GM12801 (cell line): ENCODE measurements around the gene DAD1.

Experiments
- TF ChIP-seq, protein P1 (sequence below): IDR thresholded peaks from one replicate; pipeline ENCODE4 v1.5.1; 2011; ENCODE audit warnings: control low read depth; ENCODE audit not compliant: insufficient read length; ENCODE audit errors: extremely low read depth

Gene DAD1

GRCh38 chr14:22534547-22534946, 54.5 kb downstream of the DAD1 start:
- TF ChIP-seq, protein P1, sequence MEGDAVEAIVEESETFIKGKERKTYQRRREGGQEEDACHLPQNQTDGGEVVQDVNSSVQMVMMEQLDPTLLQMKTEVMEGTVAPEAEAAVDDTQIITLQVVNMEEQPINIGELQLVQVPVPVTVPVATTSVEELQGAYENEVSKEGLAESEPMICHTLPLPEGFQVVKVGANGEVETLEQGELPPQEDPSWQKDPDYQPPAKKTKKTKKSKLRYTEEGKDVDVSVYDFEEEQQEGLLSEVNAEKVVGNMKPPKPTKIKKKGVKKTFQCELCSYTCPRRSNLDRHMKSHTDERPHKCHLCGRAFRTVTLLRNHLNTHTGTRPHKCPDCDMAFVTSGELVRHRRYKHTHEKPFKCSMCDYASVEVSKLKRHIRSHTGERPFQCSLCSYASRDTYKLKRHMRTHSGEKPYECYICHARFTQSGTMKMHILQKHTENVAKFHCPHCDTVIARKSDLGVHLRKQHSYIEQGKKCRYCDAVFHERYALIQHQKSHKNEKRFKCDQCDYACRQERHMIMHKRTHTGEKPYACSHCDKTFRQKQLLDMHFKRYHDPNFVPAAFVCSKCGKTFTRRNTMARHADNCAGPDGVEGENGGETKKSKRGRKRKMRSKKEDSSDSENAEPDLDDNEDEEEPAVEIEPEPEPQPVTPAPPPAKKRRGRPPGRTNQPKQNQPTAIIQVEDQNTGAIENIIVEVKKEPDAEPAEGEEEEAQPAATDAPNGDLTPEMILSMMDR, result no peak

- TF ChIP-seq, protein P1, result no peak
Measured at GRCh38 chr14:22533739-22534359, 55.2 kb downstream of the DAD1 start.

GRCh38 chr14:22533057-22533704, 55.8 kb downstream of the DAD1 start:
- TF ChIP-seq, protein P1, result no peak

- TF ChIP-seq, protein P1, result no peak
Measured at GRCh38 chr14:22532345-22533056, 56.5 kb downstream of the DAD1 start.

DNA sequence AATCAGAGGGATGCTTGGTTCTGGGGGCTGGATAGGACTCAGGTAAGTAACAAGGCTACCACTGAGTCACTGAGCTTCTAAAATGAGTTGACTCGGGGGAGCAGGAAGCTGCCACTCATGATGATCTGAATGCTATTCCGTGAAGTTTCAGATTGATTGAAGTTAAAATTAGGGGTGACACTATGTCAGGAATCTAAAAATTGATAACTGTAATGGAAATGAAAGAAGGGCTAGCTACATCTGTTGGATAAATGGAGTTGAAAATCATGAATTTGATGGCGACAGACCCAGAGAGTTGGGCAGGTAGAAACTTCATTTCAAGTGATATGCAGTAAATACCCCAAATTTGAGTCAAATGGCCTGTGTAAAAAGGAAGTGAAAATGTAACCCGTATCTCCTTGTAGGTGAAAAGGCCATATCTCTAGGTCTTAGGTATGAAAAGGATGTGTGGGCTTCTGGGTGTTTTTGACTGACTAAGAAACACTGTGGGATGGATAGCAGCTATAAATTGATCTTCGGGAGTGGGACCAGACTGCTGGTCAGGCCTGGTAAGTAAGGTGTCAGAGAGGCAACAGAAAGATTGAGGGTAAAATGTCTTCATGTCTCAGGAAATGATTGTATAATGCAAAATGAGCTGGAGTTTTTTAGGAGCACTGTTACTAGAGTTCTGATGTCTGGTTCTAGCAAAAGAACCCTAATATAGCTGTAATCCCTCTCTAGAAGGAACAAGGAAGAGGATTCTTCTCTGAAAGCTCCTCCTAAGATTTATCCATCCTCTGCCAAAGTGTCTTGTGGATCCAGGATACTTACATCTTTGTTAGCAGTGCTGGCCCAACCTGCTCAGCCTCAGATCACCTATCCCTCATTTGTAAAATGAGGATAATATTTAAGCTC, 57.3 kb downstream of the DAD1 start:
- TF ChIP-seq, protein P1, result no peak

GRCh38 chr14:22530127-22530526, 58.9 kb downstream of the DAD1 start:
- TF ChIP-seq, protein P1, result no peak

GRCh38 chr14:22526744-22527143, 62.3 kb downstream of the DAD1 start:
- TF ChIP-seq, protein P1, result no peak
